Measurements from ENCODE around the gene WFIKKN1. TPM values are rescaled to one million over a fixed set of nuclear protein-coding genes. Genes with fewer than 3 reads are reported as not detected.

Gene WFIKKN1
- total and polyA plus RNA-seq, 2 of the 13 experiments (the other 11 are each of a cell fraction or from before 2014, with no cell fraction given) = 1.7 to 4.9 TPM

- TF ChIP-seq FIP1L1 (IDR thresholded peaks at IDR 0.05; ENCODE audit: borderline replicate concordance, insufficient read depth, low read depth, low read length) = no peak
- TF ChIP-seq IKZF1 (IDR thresholded peaks at IDR 0.05) = no peak
- no peak for TF ChIP-seq ZNF207 (IDR thresholded peaks at IDR 0.05; ENCODE audit: borderline replicate concordance)
- TF ChIP-seq ZNF776 (CRISPR knock-in tag; IDR thresholded peaks at IDR 0.05) = 0 out of 2 replicates have a peak, but pooled peaks have one; percentile 38
- no peak for TF ChIP-seq ZNF276 (CRISPR knock-in tag; IDR thresholded peaks at IDR 0.05; ENCODE audit: low read depth)
- no peak for TF ChIP-seq ZNF784 (CRISPR knock-in tag; IDR thresholded peaks at IDR 0.05; ENCODE audit: borderline replicate concordance)
- TF ChIP-seq ATF1 (CRISPR knock-in tag; IDR thresholded peaks at IDR 0.05) = no peak
- no peak for TF ChIP-seq ZNF652 (CRISPR knock-in tag; IDR thresholded peaks at IDR 0.05; ENCODE audit: borderline replicate concordance, low read depth)
- no peak for TF ChIP-seq ZBTB43 (CRISPR knock-in tag; conservative IDR thresholded peaks at IDR 0.05)
- TF ChIP-seq ZNF24 (IDR thresholded peaks at IDR 0.05) = no peak
- TF ChIP-seq ZNF431 (CRISPR knock-in tag; IDR thresholded peaks at IDR 0.05; ENCODE audit: borderline replicate concordance, low read depth) = no peak
- TF ChIP-seq TRIM24 (CRISPR knock-in tag; IDR thresholded peaks at IDR 0.05) = no peak
- TF ChIP-seq ZSCAN21 (CRISPR knock-in tag; IDR thresholded peaks at IDR 0.05; ENCODE audit: borderline replicate concordance) = no peak
- no peak for TF ChIP-seq FOXP1 (IDR thresholded peaks at IDR 0.05)
- no peak for TF ChIP-seq FOXP1 (CRISPR knock-in tag; IDR thresholded peaks at IDR 0.05)
- peak; percentile 98 for TF ChIP-seq ZBTB33 (CRISPR knock-in tag; IDR thresholded peaks at IDR 0.05)
- TF ChIP-seq ZNF432 (CRISPR knock-in tag; IDR thresholded peaks at IDR 0.05; ENCODE audit: borderline replicate concordance) = no peak
- no peak for TF ChIP-seq MTF2 (CRISPR knock-in tag; IDR thresholded peaks at IDR 0.05; ENCODE audit: borderline replicate concordance)
- TF ChIP-seq ZNF749 (CRISPR knock-in tag; IDR thresholded peaks at IDR 0.05; ENCODE audit: borderline replicate concordance) = no peak
- TF ChIP-seq ZNF773 (CRISPR knock-in tag; IDR thresholded peaks at IDR 0.05; ENCODE audit: borderline replicate concordance) = no peak
- no peak for TF ChIP-seq ZNF329 (CRISPR knock-in tag; IDR thresholded peaks at IDR 0.05; ENCODE audit: low read depth)
- TF ChIP-seq ZNF282 (IDR thresholded peaks at IDR 0.05; ENCODE audit: partially characterized antibody) = no peak
Observed at GRCh38 chr16:610513-611381, 20.0 kb upstream of the WFIKKN1 start (continued).
